Uterus (tissue), 2 donors: Measurements from ENCODE around the gene TCTA.

Experiments
- POLR2A ChIP-seq, 2 donors: fragments of 450-650 bp; IDR thresholded peaks; one replicate each; pipeline ENCODE4 v1.6.1; 2016; ENCODE audit warnings: antibody characterized with exemption in 2 of 2, mild to moderate bottlenecking in 1 of 2, moderate library complexity in 1 of 2
- TF ChIP-seq, protein P1 (sequence below), 4 experiments: fragments of 200-600 bp in 2 of 4; fragments of 450-650 bp in 2 of 4; sonication (generic) in 2 of 4; IDR thresholded peaks; one replicate each; pipeline ENCODE4 v1.5.1; 2016 to 2019; ENCODE audit warnings: antibody characterized with exemption in 4 of 4, mild to moderate bottlenecking in 2 of 4, moderate library complexity in 1 of 4

DNA sequence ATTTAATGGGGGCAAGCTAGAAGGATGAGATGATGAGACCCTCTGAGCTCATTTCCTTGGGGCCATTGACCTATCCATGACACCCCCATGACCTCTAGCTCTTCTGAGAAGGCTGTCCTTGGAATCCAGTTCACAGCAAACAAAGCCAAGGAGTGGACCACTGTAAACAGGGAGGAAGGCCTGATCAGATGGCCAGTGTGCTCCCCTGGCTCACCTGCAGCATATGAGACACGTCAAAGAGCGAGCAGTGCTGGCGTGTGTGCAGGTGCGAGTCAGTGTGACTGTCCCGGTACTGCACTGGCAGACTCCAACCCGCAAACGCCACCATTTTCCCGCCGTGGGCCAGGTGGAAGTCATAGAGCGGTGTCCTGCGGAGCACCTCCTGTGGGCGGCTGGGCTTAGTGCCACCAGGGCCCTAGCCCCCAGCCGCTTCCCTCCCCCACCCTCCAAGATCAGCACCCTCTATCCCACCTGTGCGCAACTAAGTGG is 9.7 kb downstream of the TCTA start:
- TF ChIP-seq, protein P1, sequence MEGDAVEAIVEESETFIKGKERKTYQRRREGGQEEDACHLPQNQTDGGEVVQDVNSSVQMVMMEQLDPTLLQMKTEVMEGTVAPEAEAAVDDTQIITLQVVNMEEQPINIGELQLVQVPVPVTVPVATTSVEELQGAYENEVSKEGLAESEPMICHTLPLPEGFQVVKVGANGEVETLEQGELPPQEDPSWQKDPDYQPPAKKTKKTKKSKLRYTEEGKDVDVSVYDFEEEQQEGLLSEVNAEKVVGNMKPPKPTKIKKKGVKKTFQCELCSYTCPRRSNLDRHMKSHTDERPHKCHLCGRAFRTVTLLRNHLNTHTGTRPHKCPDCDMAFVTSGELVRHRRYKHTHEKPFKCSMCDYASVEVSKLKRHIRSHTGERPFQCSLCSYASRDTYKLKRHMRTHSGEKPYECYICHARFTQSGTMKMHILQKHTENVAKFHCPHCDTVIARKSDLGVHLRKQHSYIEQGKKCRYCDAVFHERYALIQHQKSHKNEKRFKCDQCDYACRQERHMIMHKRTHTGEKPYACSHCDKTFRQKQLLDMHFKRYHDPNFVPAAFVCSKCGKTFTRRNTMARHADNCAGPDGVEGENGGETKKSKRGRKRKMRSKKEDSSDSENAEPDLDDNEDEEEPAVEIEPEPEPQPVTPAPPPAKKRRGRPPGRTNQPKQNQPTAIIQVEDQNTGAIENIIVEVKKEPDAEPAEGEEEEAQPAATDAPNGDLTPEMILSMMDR (IDR thresholded peaks at IDR 0.05), result no peak
- no peak for TF ChIP-seq POLR2A (IDR thresholded peaks at IDR 0.05)
